Measurements from ENCODE around the gene ADISSP.

Gene ADISSP

GRCh38 chr20:3738111-3739053 is 29.2 kb downstream of the ADISSP start:
- no peak for DNase-seq (ENCODE audit: low spot score)

GRCh38 chr20:3735768-3736167 is 31.8 kb downstream of the ADISSP start:
- no peak for DNase-seq (ENCODE audit: low spot score)

GRCh38 chr20:3734111-3734843 is 33.3 kb downstream of the ADISSP start:
- DNase-seq (ENCODE audit: low spot score): no peak

- no peak for DNase-seq (ENCODE audit: low spot score)
Observed at GRCh38 chr20:3733119-3733995, 34.2 kb downstream of the ADISSP start.

- DNase-seq (ENCODE audit: low spot score): no peak
Observed at GRCh38 chr20:3732327-3733118, 35.0 kb downstream of the ADISSP start, which contains the start of gene HSPA12B. TSS of gene HSPA12B (plus strand) at chr20:3732685. CDS start at chr20:3738675, 5,990 bp downstream.

GRCh38 chr20:3731944-3732326 is 35.6 kb downstream of the ADISSP start:
- DNase-seq (ENCODE audit: low spot score): no peak

- no peak for DNase-seq (ENCODE audit: low spot score)
Observed at GRCh38 chr20:3730803-3731672, 36.5 kb downstream of the ADISSP start.

- DNase-seq (ENCODE audit: low spot score): no peak
Observed at GRCh38 chr20:3729811-3730540, 37.6 kb downstream of the ADISSP start.

GRCh38 chr20:3729378-3729777 is 38.2 kb downstream of the ADISSP start:
- no peak for DNase-seq (ENCODE audit: low spot score)

- DNase-seq (ENCODE audit: low spot score): no peak
Observed at GRCh38 chr20:3728876-3729275, 38.7 kb downstream of the ADISSP start.

- DNase-seq (ENCODE audit: low spot score): no peak
Observed at GRCh38 chr20:3728354-3728753, 39.2 kb downstream of the ADISSP start.

- no peak for DNase-seq (ENCODE audit: low spot score)
Observed at GRCh38 chr20:3727401-3728021, 40.0 kb downstream of the ADISSP start.

GRCh38 chr20:3724356-3724755 is 43.2 kb downstream of the ADISSP start:
- DNase-seq (ENCODE audit: low spot score): no peak

- DNase-seq (ENCODE audit: low spot score): no peak
Observed at GRCh38 chr20:3723284-3723683, 44.3 kb downstream of the ADISSP start.

GRCh38 chr20:3721912-3722311 is 45.6 kb downstream of the ADISSP start:
- no peak for DNase-seq (ENCODE audit: low spot score)

GRCh38 chr20:3720626-3721025 is 46.9 kb downstream of the ADISSP start:
- DNase-seq (ENCODE audit: low spot score): no peak

- DNase-seq (ENCODE audit: low spot score): no peak
Observed at GRCh38 chr20:3720068-3720467, 47.5 kb downstream of the ADISSP start.

GRCh38 chr20:3719046-3719445 is 48.5 kb downstream of the ADISSP start:
- DNase-seq (ENCODE audit: low spot score): no peak

- no peak for DNase-seq (ENCODE audit: low spot score)
Observed at GRCh38 chr20:3716195-3716834, 51.2 kb downstream of the ADISSP start.
